IPS-11a (cell line): ENCODE results near the gene DNAJA2.

Source experiments
- H3K4me3 ChIP-seq: one replicate; pipeline ENCODE4 v1.5.1; 2013; ENCODE audit warnings: low read depth, low read length, control low read depth

Gene DNAJA2

DNA sequence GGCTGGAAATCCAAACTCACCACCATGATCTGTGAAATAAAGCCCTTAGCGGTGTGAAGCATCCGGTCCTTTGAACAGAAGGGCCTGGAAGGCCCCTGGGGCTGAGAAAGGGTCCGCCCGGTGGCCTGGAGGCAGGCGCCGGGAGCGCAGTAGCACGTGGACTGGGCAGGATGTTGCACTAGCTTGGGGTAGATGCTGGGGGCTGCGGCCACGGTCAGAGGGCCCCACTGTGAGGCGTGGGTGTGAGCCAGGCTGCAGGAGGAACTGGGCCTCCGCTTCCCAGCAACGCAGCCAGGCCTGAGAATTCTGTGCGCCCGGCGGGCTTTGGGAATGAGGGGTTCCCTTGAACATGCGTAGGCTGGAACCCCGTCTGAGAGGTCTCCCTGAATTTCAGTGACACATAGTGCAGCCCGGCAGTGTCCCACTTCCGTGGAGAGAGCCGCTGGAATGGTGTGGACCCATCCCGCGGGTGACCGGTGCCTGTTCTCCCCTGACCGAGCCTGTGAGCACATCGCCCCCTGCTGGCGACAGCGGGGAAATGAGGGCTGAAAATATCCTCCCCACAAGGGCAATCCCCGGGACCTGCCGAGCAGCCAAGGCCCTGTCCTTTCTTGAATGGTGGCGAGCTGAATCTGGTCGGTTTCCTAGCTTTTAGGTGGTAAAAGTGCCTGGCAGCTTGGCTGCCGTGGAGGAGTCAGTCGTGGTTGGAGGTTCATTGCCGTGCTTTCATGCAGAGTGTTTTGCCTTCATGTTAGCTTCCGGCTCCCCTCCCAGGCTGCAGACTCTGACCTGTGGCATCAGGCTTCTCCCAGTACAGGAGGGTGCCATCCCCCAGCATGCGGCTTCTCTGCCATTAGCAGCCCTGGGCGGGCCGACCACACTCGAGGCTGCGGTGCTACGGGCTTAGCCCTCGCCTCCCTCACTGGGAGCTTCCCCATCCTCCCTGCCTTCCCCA lies 43.8 kb downstream of the DNAJA2 start:
- H3K4me3 ChIP-seq: no peak overlapping the region

DNA sequence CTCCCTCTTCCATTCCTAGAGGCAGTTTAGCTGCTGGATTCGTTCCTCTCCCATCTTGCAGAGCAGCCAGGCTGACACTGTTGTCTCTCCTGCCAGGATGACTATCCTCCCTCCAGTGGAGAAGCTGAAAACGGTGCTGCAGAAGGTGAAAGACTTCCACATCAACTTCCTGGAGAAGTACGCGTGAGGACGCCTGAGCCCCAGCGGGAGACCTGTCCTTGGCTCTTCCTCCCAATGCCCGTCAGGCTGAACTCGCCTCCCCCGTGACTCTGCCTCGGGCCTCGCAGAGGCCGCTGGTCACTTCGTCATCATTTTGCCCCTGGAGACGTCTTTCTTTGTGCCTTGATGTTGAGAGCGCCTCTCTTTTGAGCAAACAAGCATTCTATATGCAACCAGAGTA lies 44.7 kb downstream of the DNAJA2 start:
- no peak overlapping the region for H3K4me3 ChIP-seq

DNA sequence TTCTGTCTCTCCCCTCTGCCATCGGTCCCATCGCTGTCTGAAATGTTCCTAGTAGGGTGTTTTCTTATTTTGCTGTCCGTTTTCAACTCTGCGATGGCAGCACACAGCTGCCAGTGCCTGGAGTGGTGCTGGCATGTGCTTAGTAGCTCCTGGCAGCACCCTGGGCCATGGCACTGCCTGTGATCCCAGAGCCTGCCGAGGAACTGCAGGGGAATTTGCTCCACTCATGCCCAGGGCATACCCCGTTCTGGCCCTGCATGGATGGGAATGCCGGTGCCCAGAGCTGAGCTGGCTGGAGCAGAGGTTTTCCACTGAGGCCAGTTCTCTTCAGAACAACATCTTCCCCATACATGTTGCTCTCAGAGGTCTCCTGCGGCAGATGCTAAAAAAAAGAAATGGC lies 46.2 kb downstream of the DNAJA2 start:
- no peak overlapping the region for H3K4me3 ChIP-seq

DNA sequence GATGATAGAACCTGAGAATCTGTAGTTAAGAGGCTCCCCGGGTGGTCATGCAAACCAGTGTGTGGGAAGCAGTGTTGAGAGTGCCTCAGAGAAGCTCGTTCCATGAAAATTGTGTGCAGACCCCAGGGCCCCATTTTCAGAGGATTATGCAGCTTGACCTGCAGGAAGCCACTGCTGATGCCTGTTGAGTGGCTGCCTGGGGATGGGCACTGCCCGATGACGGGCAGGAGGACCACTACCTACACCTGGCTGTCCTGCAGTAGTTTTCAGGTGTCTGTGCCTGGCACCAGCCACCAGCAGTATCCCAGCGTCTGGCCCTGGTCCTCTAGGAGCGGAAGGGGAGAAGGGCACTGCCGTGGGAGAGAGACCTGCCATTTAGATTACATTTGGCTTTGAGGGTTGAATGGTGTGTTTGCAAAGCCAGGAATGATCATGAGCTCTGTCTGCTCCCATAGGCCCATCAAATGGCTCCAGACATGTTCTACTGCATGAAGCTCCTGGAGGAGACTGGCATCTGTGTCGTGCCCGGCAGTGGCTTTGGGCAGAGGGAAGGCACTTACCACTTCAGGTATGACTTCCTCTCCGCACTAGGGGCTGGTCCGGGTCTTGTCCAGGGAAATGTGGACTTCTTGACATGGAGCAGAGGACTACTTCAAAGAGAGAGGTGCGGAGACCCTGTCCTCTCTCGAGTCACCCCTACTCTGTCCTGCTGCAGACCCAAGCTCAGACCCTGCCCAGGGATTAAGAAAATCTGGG lies 46.8 kb downstream of the DNAJA2 start:
- H3K4me3 ChIP-seq: no peak overlapping the region

DNA sequence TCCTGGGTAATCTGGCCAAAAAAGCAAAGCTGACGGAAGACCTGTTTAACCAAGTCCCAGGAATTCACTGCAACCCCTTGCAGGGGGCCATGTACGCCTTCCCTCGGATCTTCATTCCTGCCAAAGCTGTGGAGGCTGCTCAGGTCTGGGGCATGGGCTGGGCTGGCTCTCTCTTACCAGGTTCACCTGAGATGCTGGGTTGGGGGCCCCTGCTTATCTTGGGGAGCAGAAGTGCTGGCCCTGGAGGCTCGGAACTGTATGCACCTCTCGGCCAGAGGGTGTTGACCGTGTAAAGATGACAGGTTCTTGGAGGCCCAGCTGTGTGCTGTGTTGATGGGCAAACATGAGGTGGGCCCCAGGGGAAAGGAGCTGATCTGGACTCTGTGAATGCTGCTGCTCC lies 49.1 kb downstream of the DNAJA2 start:
- H3K4me3 ChIP-seq: no peak overlapping the region

DNA sequence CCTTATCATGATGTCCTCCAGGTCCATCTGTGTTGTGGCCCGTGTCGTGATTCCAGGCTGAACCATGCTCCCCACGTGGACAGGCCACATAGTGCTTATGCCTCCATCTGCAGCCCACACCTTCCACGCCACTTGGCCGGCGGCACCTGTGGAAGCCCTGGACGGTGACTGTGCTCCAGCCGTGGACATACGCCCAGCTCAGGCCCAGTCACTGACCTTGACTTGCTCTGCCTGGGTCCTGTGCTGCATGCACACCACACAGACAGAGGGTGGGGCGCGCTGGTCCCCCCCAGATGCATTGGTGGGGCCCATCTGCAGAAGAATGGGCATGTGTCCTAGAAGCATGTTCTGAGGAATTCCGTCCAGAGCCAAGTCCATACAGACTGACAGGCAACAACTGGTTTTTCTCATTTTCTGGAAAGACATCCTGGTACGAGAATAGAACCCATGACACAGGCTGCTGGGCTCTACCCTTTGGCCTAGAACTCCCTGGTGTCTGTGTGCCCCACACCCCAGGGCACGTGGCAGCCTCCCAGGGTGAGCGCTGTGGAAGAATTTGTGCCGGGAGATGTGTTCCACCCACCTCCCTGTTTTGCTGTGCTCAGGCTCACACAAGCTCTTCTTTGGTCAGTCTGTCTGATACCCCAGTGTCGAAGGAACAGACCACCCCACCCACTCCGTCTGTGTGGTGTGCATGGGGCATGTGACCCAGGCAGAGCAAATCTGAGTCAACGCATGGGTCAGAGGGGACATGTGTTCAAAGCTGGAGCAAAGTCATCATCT lies 49.8 kb downstream of the DNAJA2 start:
- H3K4me3 ChIP-seq: no peak overlapping the region

DNA sequence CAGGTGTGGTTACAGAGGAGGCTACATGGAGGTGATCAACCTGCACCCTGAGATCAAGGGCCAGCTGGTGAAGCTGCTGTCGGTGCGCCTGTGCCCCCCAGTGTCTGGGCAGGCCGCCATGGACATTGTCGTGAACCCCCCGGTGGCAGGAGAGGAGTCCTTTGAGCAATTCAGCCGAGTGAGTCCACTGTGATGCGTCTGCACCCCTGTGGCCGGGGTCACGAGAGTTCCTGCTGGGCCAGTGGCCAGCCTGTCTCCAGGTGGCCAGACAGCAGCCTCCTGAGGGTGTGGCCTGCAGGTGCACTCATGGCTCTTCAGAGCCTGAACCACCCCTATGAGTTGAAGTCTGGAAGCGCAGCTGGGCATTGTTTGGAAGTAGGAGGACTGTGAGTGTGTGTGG lies 51.2 kb downstream of the DNAJA2 start:
- H3K4me3 ChIP-seq: no peak overlapping the region

DNA sequence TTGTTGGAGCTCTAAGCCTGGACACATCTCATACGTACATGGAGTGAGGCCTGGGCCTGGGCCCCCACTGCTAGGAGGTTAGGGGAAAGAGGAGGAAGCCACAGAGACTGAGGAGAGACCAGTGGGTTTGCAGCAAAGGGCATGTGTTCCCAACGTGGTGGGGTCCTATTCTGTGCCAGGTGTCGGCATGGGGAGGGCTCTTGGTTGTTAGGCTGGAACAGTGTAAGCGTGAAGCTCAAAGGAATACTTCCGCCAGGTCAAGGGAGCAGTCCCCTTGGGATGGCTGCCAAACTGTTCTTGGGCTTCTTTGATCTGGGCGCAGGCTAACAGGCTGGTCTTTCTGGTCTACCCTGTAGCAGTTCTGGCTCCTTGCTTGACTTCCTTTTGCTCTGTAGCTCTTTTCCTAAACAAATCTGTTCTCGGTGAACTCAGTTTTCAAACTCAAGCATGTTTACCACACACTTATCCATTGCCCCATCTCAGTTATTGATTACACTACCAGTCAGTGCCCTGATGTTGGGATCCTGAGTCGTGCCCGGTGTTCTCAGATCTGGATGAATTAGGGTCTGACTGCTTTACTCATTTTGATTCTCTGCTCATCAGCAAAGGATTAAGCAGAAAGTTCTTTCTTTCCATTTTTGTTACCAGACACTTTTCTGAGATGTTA lies 52.9 kb downstream of the DNAJA2 start:
- H3K4me3 ChIP-seq: no peak overlapping the region

DNA sequence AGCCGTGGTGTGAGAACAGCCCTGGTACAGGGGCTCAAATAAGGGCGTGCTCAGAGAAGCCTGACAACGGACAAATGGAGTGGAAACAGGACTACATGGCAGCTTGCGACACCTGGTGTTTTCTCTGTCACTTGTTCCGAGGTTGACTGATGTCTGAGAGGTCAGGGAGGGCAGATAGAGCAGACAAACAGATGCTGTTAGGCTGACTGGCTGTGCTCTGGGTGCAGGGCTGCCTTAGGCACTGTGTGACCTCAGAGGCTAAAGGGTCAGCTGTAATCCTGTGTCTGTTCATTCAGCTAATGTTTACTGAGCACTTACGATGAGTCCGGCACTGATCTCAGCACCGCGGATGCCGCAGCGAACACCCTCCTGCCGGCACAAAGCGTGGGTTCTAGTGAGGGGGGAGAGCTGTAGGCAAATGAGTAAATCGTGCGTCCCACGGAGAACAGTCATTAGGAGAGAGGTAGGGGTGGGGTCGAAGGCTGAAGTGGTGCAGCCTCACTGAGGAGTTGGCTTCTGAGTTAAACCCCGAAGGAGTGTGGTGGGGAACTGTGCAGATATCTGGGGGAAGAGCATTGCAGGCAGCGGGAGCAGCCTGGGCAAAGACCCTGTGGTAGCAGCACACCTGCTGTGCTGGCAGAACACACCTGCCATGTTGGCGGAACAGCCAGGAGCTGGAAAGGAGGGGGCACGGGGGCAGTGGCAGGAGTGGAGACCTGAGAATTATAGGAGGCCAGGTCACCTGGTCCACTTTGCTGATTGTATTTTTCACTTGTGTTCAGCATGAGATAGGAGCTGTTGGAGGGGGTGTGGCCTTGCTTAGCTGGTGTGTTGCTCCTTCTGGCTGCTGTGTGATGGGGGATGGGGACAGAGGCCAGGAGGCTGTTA lies 54.3 kb downstream of the DNAJA2 start:
- no peak overlapping the region for H3K4me3 ChIP-seq

DNA sequence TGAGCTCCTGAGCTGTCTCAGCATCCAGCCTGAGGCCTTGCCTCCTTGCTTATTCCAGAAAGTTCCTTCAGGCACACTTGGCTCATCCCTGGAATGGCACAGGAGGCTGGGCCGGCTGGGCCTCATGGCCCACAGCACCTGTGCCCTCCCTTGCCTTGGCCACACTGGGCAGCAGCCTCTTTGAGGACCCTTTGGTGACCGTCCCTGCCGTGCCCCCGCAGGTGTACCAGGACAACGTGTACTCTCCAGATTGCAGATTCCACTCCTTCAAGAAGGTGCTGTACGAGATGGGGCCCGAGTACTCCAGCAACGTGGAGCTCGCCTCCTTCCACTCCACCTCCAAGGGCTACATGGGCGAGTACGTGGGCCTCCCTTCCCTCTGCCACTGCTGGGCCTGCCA lies 55.1 kb downstream of the DNAJA2 start:
- no peak overlapping the region for H3K4me3 ChIP-seq

DNA sequence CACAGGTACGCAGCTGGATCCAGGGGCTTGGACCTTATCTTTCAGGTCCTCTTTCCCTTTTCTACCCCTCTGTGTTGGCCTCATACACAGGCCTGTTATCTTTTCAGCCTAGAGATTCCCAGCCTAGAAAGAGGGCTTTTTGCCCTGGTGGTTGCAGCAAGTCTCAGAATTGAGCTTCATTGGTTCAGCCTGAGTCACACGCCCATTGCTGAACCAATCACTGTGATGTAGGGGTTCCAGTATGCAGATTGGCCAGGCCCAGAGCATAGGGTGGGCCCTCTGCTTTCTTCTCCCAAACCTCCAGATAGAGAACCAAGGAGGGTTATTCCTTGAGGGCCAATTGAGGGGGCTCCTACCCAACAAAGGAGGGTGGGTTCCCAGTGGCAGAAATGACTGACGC lies 56.5 kb downstream of the DNAJA2 start:
- H3K4me3 ChIP-seq: no peak overlapping the region

DNA sequence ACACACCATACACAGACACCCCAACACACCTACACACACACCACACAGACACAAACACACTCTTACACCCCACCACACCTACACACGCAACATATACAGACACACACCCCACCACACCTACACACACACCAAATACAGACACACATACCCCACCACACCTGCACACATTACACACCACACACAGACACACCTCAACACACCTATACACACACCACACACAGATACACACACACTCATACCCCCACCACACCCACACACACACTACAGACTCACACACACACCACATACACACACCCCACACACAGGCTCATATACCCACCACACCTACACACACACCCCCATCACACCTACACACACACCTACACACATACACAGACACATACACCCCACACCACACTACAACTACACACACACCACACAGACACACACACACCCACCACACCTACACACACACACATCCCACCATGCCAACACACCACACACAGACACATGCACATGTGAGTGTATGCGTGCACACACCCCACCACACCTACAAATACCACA lies 57.9 kb downstream of the DNAJA2 start:
- no peak overlapping the region for H3K4me3 ChIP-seq

DNA sequence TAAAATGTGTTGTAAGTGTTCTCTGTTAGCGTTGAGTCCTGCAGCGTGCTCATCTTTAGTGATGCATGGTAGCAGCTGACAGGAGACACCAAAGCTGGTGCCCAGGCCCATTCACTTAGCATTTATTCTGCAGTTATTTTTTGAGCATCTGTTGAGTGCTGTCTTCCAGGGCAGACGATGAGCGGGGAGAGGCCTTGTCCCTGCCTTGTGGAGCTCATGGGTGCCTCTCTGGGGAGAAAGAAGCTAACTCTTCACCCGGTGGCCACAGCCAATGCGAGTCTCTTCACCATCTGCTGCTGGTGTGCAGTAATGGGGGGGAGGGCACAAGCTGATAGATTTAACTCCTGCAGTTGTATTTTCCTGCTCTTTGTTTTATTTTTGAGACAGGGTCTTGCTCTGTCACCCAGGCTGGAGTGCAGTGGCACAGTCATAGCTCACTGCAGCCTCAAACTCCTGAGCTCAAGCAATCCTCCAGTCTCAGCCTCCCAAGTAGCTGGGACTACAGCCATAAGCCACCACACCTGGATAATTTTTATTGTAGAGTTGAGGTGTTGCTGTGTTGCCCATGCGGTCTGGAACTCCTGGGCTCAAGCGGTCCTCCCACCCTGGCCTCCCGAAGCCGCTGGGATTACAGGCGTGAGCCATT lies 58.8 kb downstream of the DNAJA2 start:
- H3K4me3 ChIP-seq: no peak overlapping the region

DNA sequence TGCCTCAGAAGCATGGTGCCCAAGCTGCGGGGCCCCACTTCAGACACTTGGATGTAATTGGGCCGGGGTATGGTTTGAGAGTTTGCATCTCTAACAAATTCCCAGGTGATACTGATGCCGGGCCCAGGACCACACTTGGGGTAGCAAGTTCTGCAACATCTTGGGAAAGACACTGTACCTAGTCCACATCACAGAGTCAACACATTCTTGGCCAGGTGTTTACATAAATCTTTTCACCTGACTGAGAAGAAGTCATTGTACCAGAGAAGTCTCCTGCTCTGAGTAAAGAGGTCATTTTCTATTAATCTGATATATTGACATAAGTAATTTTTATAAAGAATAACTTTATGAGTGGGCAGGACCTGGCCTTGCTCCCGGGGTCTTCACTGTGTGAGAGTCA lies 61.8 kb downstream of the DNAJA2 start:
- no peak overlapping the region for H3K4me3 ChIP-seq

DNA sequence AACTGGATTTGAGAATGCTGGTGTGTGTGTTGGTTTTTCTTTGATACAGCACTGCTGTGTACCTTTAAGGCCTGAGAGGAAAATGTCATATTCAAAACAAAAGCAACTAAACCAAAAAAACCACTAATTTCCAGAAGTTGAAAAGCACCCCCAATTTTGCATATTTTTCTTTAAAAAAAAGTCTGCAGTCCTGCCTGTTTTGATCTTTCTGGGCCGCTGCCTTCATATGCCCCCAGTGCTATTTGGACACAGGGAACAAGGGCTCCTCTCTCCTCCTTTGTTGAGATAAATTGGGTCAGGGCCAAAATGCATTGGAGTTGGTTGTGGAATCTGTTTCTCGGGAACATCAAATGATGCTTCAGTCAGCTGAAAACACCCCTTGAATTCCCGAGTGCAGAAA lies 62.4 kb downstream of the DNAJA2 start:
- H3K4me3 ChIP-seq: no peak overlapping the region

DNA sequence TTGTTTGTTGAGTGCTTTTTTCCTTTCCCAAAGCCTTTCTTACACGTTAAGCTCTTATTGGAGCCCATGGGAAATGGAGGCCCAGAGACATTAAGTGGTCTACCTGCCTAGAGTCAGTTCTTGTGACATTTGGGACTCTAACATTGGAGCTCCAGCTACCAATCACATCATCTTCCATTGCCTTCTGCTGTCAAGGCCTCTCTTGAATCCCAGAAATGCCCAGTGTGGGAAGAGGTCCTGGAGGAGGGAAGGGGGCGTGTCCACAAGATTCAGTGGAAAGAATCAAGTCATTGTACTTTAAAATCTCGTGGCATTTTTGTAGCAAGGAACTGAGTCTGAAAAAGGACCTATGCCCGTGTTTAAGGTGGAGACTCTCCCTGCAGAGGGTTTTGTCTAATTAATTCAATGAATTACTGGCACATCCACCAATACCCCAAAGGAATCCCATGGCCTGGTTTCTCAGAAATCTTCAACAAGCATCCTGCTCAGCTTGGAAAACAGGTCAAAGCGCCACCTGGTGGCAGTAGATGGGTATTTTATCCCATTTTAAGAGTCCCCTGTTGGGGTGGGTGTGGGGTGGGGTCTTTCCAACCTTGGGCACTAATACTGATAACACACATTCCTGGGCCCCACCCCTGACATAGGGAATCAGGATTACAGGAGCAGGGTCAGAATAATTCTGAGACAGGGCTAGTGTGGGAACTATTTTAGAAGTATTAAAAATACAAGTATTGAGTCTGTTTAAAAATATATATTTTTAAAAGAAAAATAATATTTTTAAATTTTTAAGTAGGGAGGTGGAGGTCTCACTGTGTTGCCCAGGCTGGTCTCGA lies 64.7 kb downstream of the DNAJA2 start:
- H3K4me3 ChIP-seq: no peak overlapping the region

DNA sequence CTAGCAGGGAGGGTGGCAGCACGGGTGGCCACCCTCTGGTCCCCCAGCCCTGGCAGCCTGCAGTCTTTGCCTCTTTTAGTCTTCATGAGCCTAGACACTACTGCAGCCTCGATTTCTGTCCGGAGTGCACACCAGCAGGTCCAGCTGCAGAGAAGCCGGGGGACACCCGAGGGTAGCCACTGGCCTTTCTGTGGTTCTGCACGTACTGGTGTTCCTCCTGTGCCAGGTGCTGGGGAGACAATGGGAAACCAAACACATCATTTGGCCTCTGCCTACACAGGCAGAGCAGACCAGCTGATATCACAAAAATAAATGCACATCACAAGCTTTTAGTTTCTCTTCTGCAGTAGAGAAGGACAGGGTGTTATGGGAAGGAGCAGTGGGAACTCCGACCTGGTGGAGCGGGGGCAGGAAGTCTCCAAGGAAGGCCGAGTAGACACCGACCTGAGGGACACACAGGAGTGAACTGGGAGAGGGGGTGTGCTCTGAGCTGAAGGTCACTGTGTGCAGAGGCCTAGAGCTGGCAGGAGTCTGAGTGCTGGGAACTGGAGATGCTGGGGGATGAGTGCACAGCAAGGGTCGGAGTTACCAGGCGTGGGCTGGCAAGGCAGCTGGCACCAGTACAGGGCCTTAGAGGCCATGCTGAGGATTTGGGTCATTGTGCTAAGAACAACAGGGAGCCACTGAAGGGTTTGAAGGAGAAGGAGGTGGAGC lies 66.3 kb downstream of the DNAJA2 start:
- H3K4me3 ChIP-seq: no peak overlapping the region
